ENCODE results near the gene STK38L. TPM values are rescaled to one million over a fixed set of nuclear protein-coding genes. Genes with fewer than 3 reads are reported as not detected.

Gene STK38L
- polyA plus RNA-seq, 2 of the 4 experiments (the other 2 are of a cell fraction): 17.3 to 32.2 TPM

GRCh38 chr12:27243006-27243405 lies 1.1 kb upstream of the STK38L start (continued):
- TF ChIP-seq SREBF2 (IDR thresholded peaks at IDR 0.05) (no peak), ZNF302 (CRISPR knock-in tag; IDR thresholded peaks at IDR 0.05) (no peak), HMGXB4 (CRISPR knock-in tag; IDR thresholded peaks at IDR 0.05; ENCODE audit: borderline replicate concordance) (no peak)
- TF ChIP-seq, protein P1, sequence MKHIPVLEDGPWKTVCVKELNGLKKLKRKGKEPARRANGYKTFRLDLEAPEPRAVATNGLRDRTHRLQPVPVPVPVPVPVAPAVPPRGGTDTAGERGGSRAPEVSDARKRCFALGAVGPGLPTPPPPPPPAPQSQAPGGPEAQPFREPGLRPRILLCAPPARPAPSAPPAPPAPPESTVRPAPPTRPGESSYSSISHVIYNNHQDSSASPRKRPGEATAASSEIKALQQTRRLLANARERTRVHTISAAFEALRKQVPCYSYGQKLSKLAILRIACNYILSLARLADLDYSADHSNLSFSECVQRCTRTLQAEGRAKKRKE (CRISPR knock-in tag; IDR thresholded peaks at IDR 0.05; ENCODE audit: low read depth): no peak

GRCh38 chr12:27244689-27245488 lies 803 bp downstream of the STK38L start:
- POLR2A ChIA-PET: interaction anchor here (0.9 to 2.6 kb wide), 11 partner anchors 40 to 231 kb away, joined by 3 to 18 read pairs (median 4); partner anchors contain the start of genes MED21 and TM7SF3
- TF ChIP-seq HOXA7 (CRISPR knock-in tag; IDR thresholded peaks at IDR 0.05) (no peak), RFX5 (IDR thresholded peaks at IDR 0.05) (no peak), CHD4 (IDR thresholded peaks at IDR 0.05; ENCODE audit: borderline replicate concordance) (no peak), RAD21 (conservative IDR thresholded peaks at IDR 0.05 in 1 of 2, IDR thresholded peaks at IDR 0.05 in 1 of 2) (no peak), ZC3H11A (IDR thresholded peaks at IDR 0.05) (no peak), SMC3 (IDR thresholded peaks at IDR 0.05) (no peak), SREBF2 (IDR thresholded peaks at IDR 0.05) (no peak), RARB (CRISPR knock-in tag; IDR thresholded peaks at IDR 0.05) (no peak), TP53 (CRISPR knock-in tag; IDR thresholded peaks at IDR 0.05) (no peak), NR3C1 (IDR thresholded peaks at IDR 0.05) (no peak), RCOR1 (IDR thresholded peaks at IDR 0.05; ENCODE audit: low read depth, low read length) (no peak), RNF2 (IDR thresholded peaks at IDR 0.05; ENCODE audit: borderline replicate concordance, low read depth) (no peak), CBX2 (IDR thresholded peaks at IDR 0.05; ENCODE audit: borderline replicate concordance, low read depth) (no peak), EP300 (IDR thresholded peaks at IDR 0.05) (no peak), CTCF (IDR thresholded peaks at IDR 0.05) (no peak), CBX8 (IDR thresholded peaks at IDR 0.05) (no peak), MAFK (IDR thresholded peaks at IDR 0.05; ENCODE audit: partially characterized antibody) (no peak)
- TF ChIP-seq, protein P2, sequence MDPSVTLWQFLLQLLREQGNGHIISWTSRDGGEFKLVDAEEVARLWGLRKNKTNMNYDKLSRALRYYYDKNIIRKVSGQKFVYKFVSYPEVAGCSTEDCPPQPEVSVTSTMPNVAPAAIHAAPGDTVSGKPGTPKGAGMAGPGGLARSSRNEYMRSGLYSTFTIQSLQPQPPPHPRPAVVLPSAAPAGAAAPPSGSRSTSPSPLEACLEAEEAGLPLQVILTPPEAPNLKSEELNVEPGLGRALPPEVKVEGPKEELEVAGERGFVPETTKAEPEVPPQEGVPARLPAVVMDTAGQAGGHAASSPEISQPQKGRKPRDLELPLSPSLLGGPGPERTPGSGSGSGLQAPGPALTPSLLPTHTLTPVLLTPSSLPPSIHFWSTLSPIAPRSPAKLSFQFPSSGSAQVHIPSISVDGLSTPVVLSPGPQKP (IDR thresholded peaks at IDR 0.05; ENCODE audit: low read depth, low read length): no peak
- TF ChIP-seq, protein P1 (CRISPR knock-in tag; IDR thresholded peaks at IDR 0.05; ENCODE audit: low read depth): no peak
- peaks cover 11% of the 10 kb centered on the region for H3K4me1 ChIP-seq
- ATAC-seq (no peak), DNase-seq (ENCODE audit: low read depth in 1 of 2, low spot score in 1 of 2) (no peak), FAIRE-seq (no peak)
- CTCF ChIA-PET: interaction anchor here (0.7 to 2.1 kb wide), 20 partner anchors 8 to 837 kb away, joined by 3 to 14 read pairs (median 4); partner anchors contain the start of gene TM7SF3
- peak overlapping the region; percentile 77 for H3K4me2 ChIP-seq
- H3K4me3 ChIP-seq: peak overlapping the region; percentile 83
- peaks cover 5% of the 10 kb centered on the region; the same call in 1 of the 3 replicates for H3K9me3 ChIP-seq
- 18% methylated on average over 18 of the region's 18 CpGs for WGBS (ENCODE audit: missing lambda C conversion rate)
- peak overlapping the region; percentile 78 to 89 for H3K27ac ChIP-seq

Measured in A549 (cell line).